GM21526 (cell line): ENCODE results near the gene HORMAD1.
"Not testable (repeated sequence)": the region's sequence is repeated elsewhere in the genome, so short reads cannot be mapped to it uniquely, and the experiment has no call there.

Experiments
- ATAC-seq: cut with Tn5 transposase; IDR thresholded peaks from one replicate; pipeline ENCODE4 v1.9.1; 2021; ENCODE audit warnings: moderate library complexity; ENCODE audit not compliant: unreplicated experiment, low FRiP score

HORMAD1 gene

DNA sequence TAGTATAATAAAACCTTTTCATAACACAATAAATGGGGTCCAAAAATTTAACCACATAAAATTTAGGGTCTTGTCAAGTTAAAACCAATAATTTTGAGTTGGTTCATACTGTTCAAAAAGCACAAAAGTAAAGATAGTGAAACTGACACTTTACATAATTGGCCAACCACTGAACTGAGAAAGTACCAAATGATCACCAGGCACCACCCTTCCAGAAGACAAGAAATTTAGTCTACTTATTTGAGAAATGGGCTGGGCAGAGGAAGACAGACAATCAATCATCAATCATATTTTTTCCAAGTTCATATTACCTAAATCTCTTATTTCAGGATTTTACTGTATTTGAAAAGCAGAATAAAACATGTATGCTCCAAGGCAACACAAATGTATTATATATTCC is 17.3 kb downstream of the HORMAD1 start:
- ATAC-seq = no peak

DNA sequence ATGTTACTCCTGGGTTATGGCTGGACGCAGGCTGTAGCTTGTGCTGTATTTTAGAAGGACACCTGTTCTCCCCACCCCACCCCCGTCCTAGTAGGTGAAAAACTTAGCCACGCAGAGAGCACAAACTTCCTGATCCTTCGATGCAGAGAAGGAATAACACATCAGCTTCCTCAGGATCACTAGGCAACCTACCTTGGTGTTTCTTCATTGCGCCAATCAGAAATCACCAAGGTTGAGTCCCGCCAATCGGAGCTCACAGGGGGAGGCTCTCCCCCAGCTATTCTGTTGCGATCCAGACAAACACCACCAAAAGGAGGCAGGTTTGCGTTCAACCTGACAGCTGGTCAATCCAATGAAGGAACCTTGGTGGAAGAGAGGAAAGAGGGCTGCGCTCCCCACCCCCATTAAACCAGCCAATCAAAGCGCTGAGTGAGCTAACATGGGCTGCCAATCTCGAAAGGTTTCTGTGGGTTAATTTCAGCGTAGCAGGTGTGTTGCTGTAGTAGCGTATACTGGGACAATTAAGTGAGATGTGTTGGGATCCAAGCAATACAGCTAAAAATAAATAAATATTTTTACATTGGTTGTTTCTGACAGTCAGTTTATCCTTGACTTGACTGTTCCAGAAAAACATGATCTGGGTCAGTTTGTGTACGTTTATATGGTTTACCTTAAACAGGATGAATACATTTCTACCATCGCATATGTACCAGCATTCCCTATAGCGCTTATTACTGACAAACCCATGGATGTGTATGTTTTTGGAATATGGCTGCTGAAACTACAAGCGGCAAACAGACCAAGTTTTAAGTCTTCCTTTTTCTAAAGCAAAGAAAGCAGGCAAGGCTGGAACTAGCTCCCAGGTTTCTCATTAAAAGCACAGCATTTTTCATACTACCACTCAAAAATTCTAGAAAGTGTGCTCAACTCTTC is 23.4 kb downstream of the HORMAD1 start, which contains the start of gene GOLPH3L:
Gene GOLPH3L, minus strand, starts transcription at position 160 of the 933 bp plus-strand sequence. CDS start 2,316 bp downstream, outside the sequence.
- peak; percentile 95 for ATAC-seq

DNA sequence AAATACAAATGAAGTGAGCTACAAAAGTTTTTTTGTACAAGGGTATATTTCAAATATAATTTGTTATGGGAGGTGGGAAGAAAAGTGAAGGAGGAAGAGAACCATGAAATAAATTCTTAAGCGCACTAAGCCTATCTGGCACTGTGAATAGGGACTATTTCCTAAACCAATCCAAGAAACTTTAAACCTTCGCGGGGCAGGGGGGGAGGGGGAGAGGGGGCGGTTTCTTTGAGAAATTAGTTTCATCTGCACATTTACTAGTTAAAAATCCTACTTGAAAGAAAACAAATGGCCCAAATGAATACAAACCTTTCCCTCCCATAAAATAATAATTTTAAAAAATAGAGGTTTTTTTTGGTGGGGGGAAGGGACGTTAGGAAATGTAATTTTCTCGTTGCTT is 24.1 kb downstream of the HORMAD1 start:
- no peak for ATAC-seq

DNA sequence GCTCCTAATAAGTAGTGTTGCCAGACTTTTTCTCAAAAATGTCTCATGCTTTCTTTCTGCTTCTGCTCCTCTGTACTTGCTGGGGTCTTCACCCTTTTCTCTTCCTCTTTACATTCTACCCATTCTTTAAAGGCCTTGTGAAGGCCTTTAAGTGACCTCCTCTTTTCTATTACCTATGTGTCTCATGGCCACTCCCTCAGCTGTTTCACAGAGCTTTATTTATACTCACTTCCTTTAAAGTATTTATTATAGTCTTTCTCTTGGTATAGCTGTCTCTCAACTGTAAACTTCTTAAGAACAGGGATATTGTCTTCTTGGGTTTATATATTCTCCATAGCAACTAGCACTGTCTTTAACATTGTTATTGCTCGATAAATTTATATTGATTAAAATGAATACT is 24.5 kb downstream of the HORMAD1 start:
- ATAC-seq = no peak

DNA sequence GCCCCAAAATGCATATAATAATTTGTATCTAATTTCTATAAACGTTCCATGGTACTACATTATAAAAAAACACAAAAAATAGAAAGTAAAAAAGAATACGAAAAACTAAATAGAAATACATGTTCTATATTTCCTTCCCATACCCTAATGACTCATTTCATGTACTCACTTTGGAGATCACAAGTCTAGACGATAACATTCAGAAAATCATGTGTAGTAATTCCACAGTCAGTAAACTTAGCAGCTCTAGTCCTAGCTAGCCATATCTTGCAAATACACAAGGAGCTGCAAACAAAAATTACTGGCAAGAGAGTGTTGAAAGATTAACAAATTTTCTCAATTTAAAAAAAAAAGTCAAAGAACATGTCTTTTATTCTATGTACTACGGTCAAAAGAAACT is 25.1 kb downstream of the HORMAD1 start:
- ATAC-seq = no peak

DNA sequence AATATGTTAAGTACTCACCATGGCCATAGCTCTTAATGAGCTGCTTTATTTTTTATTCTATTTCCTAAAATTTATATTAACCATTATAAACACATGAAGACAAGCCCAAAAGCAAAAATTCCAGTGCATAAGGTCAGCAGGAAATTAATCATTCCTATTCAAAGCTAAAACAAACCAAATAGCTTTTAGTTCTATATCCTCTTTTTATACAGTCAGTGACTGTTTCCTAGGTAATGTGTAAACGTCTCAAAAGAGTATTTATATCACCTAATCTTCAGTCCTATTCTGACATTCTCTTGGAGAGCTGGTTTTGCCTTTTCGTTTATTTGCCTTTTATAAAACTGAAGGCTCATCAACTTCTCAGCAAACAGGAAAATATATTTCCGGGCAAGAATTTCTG is 28.0 kb downstream of the HORMAD1 start:
- no peak for ATAC-seq

DNA sequence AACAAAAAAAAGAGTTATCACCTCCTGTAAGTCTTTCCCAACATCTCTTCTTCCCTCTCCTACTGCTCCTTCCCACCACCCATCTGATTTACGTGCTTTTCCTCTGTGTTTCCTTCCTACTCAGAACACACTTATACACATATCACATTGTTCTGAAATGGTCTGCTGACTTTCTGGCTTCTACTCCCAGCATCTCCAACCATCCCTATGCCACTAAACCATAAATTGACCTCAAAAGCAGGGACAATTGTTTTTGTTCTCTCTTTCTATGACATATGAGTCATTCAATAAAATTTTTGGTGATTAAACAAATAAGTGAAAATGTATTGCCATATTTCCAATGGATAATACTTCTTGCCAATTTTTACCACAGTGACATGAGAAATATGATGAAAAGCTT is 31.9 kb downstream of the HORMAD1 start:
- ATAC-seq = no peak

DNA sequence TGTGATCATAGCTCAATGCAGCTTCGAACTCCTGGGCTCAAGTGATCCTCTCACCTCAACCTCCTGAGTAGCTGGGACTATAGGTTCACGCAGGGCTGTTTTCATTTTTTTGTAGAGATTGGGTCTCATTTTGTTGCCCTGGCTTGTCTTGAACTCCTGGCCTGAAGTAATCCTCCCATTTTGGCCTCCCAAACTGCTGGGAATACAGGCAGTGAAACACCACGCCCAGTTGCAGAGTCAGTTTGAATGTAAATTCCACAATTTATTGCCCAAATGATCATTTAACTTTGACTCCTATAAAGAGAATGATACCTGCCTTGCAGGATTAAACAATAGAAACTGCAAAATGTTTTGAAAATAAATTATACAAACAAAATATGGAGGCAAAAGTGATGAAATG is 34.4 kb downstream of the HORMAD1 start:
- no peak for ATAC-seq

DNA sequence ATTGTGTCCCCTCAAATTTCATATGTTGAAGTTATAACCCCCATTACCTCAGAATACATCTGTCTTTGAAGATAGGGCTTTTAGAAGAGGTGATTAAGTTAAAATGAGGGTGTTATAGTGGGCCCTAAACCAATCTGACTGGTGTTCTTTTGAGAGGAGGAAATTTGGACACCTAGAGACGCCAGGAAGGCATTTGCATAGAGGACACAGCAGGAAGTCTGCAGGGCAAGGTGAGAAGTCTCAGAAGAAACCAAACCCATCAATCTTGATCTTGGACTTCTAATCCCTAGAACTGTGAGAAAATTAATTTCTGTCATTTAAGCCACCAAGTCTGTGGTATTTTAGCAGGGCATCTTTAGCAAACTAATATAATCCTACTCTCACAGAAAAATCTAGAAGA is 36.8 kb downstream of the HORMAD1 start:
- no peak for ATAC-seq

DNA sequence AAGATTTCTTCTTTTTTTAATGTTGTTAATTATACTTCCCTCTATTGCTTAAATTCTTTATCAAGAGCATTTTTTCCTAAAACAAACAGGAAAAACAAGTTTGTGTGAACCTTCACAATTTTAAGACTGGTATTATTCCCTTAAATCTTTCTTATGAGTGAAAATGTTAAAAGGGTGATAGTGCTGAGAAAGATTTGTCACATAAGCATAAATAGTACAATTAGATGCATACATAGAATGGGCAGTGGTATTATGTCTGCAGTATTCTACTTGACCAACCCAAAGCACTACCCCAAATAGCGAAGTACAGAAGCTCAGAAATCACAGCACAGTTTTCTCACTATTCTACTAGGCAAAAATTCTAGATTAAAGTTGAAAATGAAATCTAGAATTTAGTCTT is 41.7 kb downstream of the HORMAD1 start:
- no peak for ATAC-seq

DNA sequence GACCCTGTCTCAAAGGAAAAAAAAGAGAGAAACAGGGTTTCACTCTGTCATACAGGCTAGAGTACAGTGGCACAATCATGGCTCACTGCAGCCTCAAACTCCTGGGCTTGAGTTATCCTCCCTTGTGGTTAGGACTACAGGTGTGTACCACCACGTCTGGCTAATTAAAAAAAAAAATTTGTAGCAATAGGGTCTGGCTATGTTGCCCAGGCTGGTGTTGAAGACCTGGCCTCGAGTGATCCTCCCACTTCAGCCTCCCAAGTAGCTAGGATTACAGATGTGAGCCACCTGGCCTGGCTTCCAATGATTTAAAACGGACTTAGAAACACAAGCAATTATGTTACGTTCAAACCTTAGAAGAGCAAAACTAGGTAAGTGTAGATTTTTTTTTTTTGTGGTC is 45.8 kb downstream of the HORMAD1 start:
- no peak for ATAC-seq

DNA sequence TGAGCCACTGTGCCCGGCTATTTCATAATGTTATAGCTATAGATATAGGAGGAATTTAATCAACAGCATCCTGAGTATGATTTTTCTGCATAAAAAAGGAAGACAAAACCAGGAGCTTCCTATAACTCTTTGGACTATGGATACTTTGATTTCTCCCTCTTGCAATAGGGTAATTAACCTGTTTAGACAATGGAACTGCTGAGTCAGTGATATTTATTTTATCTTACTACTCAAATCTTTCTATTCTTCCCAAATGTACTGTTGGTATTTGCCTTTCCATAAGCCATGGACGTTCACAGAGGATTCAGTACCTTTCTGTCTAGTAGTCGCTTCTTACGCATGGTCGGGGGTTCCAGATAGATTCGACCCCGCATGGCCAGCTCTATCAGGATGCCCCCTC is 57.4 kb downstream of the HORMAD1 start:
- no peak for ATAC-seq

DNA sequence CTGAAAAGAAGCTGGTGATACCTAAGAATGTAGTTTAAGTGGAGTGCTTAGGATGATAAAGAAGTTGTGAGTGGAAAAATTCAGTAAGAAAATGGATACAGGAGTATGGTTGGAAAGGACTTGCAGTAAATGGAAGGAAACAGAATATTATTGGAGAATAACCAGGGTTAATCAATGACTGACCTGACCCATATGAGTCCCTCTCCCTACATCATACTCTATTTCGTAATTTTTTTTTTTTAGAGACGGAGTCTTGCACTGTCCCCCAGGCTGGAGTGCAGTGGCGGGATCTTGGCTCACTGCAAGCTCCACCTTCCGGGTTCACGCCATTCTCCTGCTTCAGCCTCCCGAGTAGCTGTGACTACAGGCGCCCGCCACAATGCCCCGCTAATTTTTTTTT is 57.9 kb downstream of the HORMAD1 start:
- ATAC-seq = no peak

DNA sequence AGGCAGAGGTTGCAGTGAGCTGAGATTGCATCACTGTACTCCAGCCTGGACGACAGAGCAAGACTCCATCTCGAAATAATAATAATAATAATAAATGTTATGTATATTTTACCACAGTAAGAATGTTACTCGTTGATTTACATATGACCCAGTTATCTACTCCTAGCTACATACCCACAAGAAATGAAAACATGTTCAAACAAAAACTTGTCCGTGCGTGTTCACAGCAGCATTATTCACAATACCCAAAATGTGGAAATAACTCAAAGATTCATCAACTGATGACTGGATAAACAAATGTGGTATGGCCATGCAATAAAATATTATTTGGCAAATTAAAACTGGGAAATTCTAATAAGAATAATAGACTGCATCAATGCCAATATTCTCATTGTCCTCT is 59.5 kb downstream of the HORMAD1 start:
- ATAC-seq = no peak

DNA sequence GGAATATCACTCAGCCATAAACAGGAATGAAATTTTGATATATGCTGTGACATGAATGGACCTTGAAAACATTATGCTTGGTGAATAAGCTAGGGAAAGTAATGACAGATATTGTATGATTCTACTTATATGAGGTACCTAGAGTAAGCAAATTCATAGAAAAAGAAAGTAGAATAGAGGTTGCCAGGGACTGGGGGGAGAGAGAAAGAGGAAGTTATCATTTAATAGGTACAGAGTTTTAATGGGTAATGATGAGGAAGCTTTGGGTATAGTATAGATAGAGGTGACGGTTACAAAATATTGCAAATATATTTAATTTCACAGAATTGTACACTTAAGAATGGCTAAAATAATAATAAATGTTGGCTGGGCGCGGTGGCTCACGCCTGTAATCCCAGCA is 60.1 kb downstream of the HORMAD1 start:
- no peak for ATAC-seq

DNA sequence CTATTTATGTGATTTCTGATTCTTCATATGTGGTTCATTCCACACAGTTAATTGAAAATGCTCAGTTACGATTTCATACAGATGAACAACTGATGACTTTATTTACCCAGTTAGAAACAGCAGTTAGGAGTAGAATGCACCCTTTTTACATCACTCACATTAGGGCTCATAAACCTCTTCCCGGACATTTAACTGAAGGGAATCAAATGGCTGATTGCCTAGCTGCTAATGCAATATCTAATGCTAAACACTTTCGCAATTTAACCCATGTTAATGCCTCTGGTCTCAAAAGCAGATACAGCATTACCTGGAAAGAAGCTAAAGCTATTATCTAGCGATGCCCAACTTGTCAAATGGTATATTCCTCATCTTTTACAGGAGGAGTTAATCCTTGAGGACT is 63.6 kb downstream of the HORMAD1 start:
- not testable (repeated sequence) for ATAC-seq

DNA sequence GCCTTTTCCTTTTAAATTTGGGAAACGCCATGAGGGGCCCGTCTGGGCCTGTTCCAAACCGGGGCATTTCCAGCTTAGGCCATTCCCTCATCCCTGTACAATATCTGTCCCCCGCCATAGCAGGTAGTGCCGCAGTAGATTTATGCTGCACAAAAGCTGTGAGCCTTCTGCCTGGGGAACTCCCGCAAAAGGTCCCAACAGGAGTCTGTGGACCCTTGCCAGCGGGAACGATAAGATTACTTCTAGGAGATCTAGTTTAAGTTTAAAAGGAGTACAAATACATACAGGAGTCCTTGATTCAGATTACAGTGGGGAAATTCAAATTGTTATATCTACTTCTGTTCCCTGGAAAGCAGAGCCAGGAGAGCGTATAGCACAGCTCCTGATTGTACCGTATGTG is 66.1 kb downstream of the HORMAD1 start:
- not testable (repeated sequence) for ATAC-seq

DNA sequence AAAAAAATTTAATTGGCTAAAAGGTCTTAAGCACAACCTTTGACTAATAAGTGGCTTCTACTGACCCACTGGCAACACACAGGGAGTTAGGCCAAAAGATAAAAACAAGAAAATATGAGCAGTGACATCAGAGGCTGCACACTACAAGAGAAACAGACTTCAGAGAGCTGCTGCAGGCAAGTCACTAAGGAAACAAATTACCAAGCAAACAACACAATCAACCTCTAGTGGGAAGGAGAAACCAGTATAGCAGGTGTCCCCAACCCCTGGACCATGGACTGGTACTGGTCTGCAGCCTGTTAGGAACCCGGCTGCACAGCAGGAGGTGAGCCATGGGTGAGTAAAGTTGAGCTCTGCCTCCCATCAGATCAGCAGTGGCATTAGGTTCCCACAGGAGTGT is 70.5 kb downstream of the HORMAD1 start:
- ATAC-seq = no peak

DNA sequence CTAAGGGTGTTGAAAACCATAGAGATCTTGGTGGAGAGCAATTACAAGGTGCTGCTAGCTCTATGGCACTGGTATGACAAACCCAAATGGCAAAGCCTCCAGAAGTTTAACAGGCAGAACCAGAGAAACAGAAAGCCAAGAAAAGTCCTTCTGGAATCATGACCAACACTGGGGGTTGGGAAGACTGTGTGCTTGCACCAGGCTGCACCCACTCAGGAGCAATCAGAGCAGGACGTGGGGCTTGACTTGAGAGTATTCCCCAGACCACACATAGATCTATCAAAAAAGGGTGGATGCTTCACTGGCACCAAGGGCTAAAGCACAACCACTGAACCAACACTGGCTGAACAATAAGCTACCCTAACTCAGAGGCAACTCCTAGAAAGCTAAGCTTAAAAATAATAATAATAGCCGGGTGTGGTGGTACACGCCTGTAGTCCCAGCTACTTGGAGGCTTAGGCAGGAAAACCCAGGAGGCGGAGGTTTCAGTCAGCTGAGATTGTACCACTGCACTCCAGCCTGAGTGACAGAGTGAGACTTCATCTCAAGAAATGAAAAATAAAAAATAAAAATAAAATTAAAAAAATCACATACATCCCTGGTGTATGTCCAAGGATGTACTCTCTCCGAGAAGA is 71.1 kb downstream of the HORMAD1 start:
- no peak for ATAC-seq
